Left colon (tissue), 2 donors: ENCODE data around the gene KCNQ2. TPM values are rescaled to one million over a fixed set of nuclear protein-coding genes. Genes with fewer than 3 reads are reported as not detected.
"Not testable (repeated sequence)": the region's sequence is repeated elsewhere in the genome, so short reads cannot be mapped to it uniquely, and the experiment has no call there.

ENCODE experiments used
- ATAC-seq: fragments of 200-7000 bp; cut with Tn5 transposase; one replicate; pipeline ENCODE4 v1.9.1; 2020; ENCODE audit warnings: mild to moderate bottlenecking, moderate library complexity
- DNase-seq, 2 donors: peaks; one replicate each; pipeline ENCODE4 v3.0.0-alpha.2; 2020
- intact Hi-C, 2 donors: fragments of 100-400 bp; cut with DNase I in 1 of 2; cut with micrococcal nuclease in 1 of 2; formaldehyde crosslinking; loops; one replicate each; pipeline versions ENCODE4 v1.11.2 to v1.14.0; 2022; cut with DNase I, micrococcal nuclease
- long read RNA-seq: library from polyadenylated mRNA; unstranded; transcript quantifications from one replicate; pipeline ENCODE4 v2.0.0, GENCODE V29; 2021
- total RNA-seq, 2 donors: library from RNA; stranded (reverse); fragmentation: NEBNext Ultra II Directional; extraction: Animal tissue kit (Norgen Biotek cat#: 25700); gene quantifications; one replicate each; pipeline ENCODE4 v1.2.1, GENCODE V29; 2021
- donor health status: DM: no; HTN: no; CAD: no.
- donor health status: DM: yes; HTN: yes; CAD: no.

The KCNQ2 gene
- under 1 TPM; 0.21 to 0.28 TPM for total RNA-seq
- long read RNA-seq: 0 reads

DNA sequence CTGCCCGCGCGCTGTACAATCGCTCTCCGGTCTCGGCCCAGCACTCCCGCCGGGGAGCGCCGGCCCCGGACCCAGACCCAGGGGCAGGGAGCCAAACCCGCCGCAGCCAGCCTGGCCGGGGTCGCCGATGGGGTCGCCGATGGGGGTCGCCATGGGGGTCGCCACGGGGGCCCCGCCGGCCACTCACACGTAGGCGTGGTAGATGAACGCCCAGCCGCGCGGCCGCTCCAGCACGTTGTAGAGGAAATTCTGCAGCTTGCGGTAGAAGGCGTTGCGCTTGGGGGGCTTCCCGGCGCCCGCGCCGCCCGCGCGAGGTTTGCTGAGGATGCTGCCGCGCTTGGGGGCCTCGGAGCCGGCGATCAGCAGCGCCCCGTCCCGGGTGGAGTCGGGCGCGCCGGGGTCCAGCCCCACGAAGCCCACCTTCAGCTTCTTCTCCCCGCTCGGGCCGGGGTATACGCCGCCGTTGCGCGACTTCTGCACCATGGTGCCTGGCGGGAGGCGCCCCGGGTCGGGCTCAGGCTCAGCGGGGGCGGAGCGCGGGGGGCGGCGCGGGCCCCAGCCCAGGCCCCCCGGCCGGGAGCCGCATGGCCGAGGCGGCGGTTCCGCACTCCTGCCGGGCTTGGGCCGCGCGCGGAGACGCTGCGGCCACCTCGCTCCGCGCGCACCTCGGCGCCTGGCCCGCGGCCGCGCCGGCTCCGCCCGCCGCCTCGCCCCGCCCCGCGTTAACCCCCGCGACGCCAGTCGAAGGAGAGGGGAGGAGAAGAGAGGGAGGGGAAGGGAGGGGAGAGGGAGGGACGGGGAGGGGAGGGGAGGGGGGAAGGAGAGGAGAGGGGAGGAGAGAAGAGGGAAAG, at the start of gene KCNQ2:
TSS of gene KCNQ2 (minus strand) at position 675 of the 851 bp plus-strand sequence. CDS start at position 483, 192 bp downstream.
- intact Hi-C loops: no loop called here
- DNase-seq: no peak
- ATAC-seq: peak; percentile 33

DNA sequence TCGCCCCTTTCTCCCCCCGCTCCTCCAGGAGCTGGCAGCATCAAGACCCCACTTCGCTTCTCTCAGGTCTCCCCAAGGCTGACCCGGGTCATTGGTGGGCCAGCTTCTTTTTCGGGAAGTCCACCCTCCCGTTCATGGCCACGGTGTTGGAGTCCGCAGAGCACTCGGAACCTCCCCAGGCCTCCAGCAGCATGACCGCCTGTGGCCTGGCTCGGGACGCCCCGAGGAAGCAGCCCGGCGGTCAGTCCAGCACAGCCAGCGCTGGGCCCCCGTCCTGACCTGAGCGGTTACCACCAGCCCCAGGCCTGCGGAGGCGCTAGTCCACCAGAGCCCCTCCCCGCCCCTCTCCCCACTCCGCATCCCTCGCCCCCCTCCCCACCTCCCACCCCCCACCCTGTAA, 49.1 kb upstream of the KCNQ2 start:
- ATAC-seq (peak; percentile 4), DNase-seq (no peak)
- intact Hi-C loops: no loop called here

GRCh38 chr20:63520934-63521601, 48.6 kb upstream of the KCNQ2 start:
- intact Hi-C loops: no loop called here

DNA sequence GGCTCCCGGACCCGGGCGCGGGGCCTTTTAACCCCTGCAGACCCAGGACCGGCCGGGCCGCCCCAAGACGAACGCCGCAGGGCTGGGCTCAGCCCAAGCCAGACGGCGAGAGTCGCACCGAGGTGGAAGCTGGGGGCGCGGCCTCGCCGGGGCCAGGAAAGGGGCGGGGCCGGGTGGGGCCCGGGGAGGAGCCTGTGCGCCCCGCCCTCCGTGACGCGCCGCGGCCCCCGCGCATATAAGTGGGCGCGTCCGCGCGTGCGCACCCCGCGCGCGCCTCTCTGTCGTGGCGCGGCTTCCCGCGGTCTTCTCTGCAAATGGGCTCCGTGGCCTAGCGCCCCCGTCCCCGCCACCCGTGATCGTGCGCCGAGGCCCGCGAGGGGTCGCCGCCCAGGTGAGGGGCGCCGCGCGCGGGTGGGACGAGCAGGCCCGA, 48.1 kb upstream of the KCNQ2 start, which contains the start of gene PPDPF:
TSS of gene PPDPF (plus strand) at position 262 of the 430 bp plus-strand sequence. CDS start 544 bp downstream, outside the sequence.
- peak; percentile 71 to 88 for DNase-seq
- intact Hi-C loops: no loop called here
- peak; percentile 78 for ATAC-seq

More at GRCh38 chr20:63520934-63521601, 48.6 kb upstream of the KCNQ2 start:
- ATAC-seq (peak; percentile 70), DNase-seq (peak; percentile 83 to 90)

GRCh38 chr20:63519668-63520503, 47.4 kb upstream of the KCNQ2 start:
- DNase-seq: peak; percentile 58 to 76
- intact Hi-C loops: no loop called here
- ATAC-seq: peak; percentile 34

DNA sequence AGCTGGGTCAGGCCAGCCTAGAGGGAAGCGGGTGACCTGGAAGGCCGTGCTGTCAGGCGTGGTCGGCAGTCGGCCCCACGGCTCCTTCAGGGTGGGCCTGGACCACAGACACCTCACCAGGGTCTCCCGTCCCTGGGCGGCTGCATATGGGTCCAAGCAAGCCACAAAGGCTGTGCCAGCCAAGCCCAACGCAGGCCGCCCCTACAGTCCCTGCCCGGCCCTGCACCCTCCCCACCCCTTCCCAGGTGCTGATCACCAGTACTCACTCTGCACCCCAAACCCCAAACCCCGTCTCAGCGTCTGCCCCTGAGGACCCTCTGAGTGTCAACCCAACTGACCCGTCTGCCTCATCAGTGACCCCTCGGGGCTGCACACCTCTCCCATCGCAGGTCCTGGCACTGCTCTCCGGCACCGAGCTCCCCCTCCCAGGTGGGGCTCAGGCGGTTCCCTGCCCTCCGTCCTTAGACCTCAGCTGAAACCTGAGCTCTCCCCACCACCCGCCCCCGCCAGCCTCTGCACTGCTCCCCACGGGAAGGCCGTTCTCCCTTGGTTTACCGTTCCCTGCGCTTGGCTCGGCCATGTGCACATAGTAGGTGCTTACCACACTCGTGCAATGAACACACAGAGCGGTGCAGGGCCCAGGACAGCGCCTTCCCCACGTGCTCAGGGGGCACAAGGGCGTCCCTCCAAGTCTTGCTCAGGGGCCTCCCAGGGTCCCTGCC, 46.7 kb upstream of the KCNQ2 start:
- intact Hi-C loops: no loop called here
- ATAC-seq: no peak
- DNase-seq: peak in 1 of 2 donors; percentile 21

GRCh38 chr20:63518351-63518861, 46.0 kb upstream of the KCNQ2 start:
- peak in 1 of 2 donors; percentile 9 for DNase-seq
- no peak for ATAC-seq
- intact Hi-C loops: no loop called here

- intact Hi-C loops: no loop called here
- ATAC-seq: no peak
Measured at GRCh38 chr20:63517376-63518309, 45.2 kb upstream of the KCNQ2 start.

GRCh38 chr20:63514520-63514919, 42.1 kb upstream of the KCNQ2 start:
- intact Hi-C loops, ATAC-seq: not testable (repeated sequence)

More at GRCh38 chr20:63517376-63518309, 45.2 kb upstream of the KCNQ2 start:
- no peak for DNase-seq

DNA sequence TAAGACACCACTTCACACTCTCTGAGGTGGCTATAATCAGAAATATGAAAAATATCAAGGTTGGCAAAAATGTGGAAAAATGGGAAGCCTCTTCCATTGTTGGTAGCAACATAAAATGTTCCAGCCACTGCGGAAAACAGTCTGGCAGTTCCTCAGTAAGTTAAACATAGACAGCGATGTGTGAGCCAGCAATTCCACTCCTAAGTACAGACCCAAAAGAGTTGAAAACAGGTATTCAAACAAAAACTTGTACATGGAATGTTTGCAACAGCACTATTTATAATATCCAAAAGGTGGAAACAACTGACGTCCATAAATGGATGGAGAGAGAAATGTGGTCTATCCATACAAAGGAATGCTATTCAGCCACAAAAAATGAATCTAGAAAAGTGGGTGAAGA, 40.8 kb upstream of the KCNQ2 start:
- ATAC-seq (no peak), DNase-seq (no peak)
- intact Hi-C loops: no loop called here

More at GRCh38 chr20:63514520-63514919, 42.1 kb upstream of the KCNQ2 start:
- not testable (repeated sequence) for DNase-seq

DNA sequence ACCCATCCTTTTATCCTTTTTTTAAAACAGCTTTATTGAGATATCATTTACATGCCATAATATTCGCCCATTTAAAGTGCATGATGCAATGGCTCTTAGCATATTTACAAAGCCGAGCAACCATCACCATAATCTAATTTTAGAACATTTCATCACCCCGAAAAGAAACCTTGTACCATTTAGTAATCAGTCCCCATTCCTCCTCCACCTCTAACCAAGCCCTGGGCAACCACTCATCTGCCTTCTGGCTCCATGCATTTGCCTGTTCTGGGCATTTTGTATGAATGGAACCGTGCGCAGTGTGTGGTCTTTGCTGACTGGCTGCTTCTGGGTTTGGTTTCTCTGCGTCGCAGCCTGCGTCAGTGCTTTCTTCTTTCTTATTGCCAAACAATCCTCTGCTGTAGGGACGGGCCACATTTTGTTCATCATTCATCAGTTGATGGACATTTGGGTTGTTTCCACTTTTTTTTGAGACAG, 36.7 kb upstream of the KCNQ2 start:
- intact Hi-C loops: no loop called here
- ATAC-seq: no peak
- no peak for DNase-seq

DNA sequence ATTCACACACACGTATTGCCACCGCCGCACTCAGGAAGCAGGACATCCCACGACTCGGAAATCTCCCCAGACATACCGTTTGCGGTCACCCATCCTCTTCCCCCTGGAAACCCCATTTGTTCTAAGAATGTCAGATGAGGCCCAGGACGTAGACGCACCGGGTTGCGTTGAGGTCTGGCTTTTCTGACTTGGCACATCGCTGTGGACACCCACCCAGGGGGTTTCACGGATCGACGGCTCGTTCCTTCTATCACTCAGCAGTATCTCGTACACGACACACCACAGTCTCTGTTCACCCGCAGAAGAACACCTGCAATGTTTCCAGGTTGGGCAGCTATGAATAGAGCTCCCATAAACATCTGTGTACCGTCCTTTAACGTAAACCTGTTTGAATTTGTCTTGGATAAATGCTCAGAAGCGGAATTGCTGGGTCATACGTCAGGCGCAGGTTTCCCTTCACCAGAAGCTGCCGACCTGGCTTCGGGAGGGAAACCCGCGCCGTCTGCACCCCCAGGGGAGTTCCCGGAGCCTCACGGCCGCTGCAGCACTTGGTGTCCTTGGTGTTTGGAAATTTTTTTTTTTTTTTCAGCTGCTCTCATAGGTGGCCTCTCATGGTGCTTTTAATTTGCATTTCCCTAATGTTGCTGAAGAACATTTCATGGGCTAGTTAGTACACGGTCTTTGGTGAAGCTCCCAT, 35.8 kb upstream of the KCNQ2 start:
- intact Hi-C loops: no loop called here
- ATAC-seq (no peak), DNase-seq (no peak)

- ATAC-seq: no peak
- intact Hi-C loops: no loop called here
- DNase-seq: no peak
Measured at GRCh38 chr20:63507083-63507743, 34.8 kb upstream of the KCNQ2 start.

DNA sequence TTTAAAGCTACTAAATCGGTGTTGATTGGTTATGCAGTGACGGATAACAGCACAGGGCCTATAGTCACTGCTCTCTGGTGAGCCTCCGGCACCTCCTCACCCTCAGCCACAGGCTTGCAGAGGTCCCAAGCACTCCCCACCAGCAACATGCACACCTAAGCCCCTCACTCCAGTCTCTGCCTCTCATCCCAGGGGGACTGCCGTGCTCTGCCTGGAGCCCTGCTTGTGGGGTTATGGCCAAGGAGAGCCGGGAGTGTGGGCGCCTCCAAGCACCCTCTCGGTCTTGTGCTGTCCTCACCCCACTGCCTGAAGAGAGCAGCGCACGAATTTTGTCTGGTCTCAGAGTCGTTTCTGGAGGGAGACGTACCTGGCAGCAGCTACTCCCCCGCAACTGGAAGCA, 33.3 kb upstream of the KCNQ2 start:
- intact Hi-C loops: no loop called here
- ATAC-seq: no peak
- no peak for DNase-seq

DNA sequence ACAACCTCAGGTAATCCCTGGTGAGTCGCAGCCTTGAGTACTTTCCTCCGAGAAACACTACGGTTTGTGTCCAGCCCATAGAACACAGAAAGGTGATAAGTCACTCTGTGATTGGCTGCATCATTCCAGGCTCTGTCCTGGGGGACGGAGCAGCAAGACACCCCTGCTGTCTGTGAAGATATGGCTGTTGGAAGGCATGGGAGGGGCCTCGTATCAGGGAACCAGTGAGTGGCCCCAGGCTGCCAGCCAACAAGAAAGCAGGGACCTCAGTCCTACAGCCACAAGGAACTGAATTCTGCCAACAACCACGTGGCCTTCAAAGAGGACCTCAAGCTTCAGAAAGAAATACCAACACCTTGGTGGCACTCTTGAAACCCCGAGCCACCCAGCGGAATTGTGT, 32.8 kb upstream of the KCNQ2 start:
- intact Hi-C loops: no loop called here
- DNase-seq (no peak), ATAC-seq (no peak)

DNA sequence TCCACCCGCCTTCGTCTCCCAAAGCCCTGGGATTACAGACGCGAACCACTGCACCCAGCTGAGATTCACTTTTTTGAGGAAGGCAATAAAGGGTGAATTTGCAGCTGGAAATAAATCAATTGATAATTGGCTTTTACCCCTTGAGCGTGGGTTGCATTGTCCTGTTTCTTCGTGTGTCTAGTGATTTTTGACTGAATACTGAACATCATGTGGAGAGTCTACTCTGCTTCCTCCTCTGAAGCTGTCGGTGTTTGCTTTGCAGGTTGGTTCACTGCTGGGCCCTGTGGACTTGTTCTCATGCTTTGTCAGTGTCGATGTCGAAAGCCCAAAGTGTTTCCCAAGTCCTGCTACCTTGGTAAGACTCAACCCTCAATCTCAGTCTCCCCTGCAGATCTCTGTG, 32.2 kb upstream of the KCNQ2 start:
- intact Hi-C loops: no loop called here
- ATAC-seq (no peak), DNase-seq (no peak)
